GM12874 (cell line): Measurements from ENCODE around the gene POLQ.

ENCODE experiments used
- TF ChIP-seq, protein P1 (sequence below): IDR thresholded peaks from 2 replicates; pipeline ENCODE4 v1.5.1; 2011; ENCODE audit warnings: low read depth, mild to moderate bottlenecking, control low read depth, low read length, moderate library complexity; ENCODE audit not compliant: insufficient read depth

POLQ gene

GRCh38 chr3:121463745-121464144 lies 82.0 kb downstream of the POLQ start:
- TF ChIP-seq, protein P1, sequence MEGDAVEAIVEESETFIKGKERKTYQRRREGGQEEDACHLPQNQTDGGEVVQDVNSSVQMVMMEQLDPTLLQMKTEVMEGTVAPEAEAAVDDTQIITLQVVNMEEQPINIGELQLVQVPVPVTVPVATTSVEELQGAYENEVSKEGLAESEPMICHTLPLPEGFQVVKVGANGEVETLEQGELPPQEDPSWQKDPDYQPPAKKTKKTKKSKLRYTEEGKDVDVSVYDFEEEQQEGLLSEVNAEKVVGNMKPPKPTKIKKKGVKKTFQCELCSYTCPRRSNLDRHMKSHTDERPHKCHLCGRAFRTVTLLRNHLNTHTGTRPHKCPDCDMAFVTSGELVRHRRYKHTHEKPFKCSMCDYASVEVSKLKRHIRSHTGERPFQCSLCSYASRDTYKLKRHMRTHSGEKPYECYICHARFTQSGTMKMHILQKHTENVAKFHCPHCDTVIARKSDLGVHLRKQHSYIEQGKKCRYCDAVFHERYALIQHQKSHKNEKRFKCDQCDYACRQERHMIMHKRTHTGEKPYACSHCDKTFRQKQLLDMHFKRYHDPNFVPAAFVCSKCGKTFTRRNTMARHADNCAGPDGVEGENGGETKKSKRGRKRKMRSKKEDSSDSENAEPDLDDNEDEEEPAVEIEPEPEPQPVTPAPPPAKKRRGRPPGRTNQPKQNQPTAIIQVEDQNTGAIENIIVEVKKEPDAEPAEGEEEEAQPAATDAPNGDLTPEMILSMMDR: no peak

DNA sequence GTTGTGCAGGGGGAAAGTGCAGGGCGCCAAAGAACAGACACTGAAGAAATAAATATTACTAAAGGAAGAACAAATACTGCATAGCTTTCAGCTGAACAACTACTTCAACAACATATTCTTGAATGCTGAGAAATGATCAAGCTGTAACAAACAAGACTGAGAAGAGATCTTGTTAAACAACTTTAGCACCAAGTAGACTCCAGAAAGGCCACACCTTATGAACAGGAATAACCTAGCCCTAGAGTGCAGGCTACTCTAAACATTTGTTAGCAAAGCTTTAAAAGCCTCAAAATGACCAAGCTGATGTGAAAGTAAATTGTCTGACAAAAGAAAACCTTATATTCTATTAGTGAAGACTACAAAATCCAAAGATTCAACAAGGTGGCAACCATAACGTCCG lies 83.2 kb downstream of the POLQ start:
- TF ChIP-seq, protein P1: no peak

DNA sequence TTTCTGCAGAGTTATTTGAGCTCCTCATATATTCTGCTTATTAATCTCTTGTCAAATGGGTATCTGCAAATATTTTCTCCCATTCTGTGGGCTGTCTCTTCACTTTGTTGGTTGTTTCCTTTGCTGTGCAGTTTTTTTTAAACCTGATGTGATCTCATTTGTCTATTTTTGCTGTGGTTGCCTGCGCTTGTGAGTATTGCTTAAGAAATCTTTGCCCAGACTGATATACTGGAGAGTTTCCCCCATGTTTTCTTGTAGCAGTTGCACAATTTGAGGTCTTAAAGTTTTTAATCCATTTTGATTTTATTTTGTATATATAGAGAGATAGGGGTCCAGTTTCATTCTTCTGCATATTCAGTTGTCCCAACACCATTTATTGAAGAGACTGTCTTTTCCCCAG lies 102.3 kb downstream of the POLQ start:
- TF ChIP-seq, protein P1: no peak

GRCh38 chr3:121436641-121437040 lies 109.1 kb downstream of the POLQ start:
- TF ChIP-seq, protein P1: no peak

DNA sequence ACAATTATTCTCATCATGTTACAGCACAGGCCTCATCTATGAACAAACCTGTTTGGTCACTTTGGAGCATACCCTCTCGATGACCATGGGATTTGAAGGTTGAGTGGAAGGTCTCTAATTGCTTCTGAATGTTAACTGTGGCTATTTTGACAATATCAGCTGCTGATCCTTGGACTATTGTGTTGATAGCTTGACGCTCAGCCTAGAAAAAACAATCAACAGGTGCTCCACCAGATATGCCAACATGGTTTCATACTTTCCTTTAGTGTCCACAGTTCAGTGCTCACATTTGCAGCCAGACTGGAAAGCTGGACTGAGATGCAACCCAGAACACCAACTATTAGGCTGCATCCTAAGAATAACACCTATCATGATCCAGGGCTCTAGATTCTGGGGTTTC lies 109.7 kb downstream of the POLQ start:
- TF ChIP-seq, protein P1: no peak

DNA sequence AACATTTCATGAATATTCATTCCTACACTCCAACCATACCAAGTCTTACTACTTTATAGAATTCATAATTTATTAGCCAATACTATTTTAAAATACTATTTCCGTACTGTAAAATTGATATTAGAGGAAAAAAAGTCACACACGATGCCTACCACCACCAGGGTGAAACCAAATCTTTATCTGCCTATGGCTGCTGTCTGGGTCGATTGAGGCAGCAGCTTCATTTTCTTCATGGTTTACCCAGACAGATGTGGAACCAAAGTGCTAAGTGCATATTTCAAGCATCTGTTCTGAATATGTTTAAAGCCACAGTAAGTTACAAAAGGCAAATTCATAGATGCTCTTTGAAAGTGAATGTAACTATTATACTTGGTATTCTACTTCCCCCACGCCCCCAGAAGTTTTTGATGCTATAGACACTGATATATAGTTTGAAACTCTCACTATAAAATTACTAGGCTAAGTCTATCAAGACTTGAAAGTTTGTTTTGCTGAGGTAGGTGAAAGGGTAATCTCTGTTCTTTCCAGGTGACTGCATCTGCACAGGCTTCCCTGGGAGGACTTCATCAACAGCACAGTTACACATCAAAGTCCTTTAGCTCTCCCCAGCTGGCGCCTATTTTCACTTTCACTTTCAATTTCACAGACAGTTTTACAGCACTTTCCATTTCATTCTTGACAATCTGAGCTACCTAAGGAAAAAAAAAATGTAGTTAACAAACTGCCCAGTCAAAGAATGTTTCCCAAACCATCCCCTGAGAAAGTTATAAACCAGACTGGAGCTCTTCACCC lies 113.9 kb downstream of the POLQ start:
- TF ChIP-seq, protein P1: no peak

DNA sequence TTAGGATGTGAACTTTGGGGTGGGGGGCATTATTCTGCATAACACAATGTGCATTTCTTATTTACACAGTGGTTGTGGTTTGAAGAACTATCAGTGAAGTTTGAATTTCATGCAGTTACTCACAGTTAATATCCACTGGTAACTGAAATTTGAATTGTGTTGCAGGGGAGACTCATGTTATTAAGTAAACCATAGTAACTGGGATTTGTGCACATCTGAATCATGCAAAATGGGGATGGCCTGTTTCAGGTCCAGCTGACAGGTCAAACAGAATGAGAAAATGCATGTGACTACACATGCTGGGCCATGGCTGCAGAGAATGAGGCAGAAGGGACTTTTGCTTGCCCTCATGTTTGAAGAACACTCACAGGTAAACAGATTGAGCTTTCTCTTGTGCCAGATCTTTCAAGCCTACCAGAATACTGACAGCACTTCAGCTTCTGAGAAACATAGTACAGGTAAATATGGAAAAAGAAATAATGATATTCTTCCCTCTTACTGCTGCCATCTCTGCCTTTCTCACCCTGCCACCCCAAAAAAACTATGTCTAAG lies 115.0 kb downstream of the POLQ start:
- TF ChIP-seq, protein P1: no peak
